Hindlimb muscle (tissue), 1 donor: ENCODE data around the gene BRCA1. TPM values are rescaled to one million over a fixed set of nuclear protein-coding genes. Genes with fewer than 3 reads are reported as not detected.
A peak's percentile ranks its signal among the peaks of the same experiment; 100 is the strongest.
"Not testable (repeated sequence)": the region's sequence is repeated elsewhere in the genome, so short reads cannot be mapped to it uniquely, and the experiment has no call there.

Experiments
- DNase-seq: peaks from one replicate; pipeline ENCODE4 v3.0.0-alpha.2; 2013
- polyA plus RNA-seq: library from polyadenylated mRNA; unstranded; fragments of 120-200 nt; gene quantifications from one replicate; pipeline ENCODE4 v1.2.1, GENCODE V29; 2013; ENCODE audit not compliant: insufficient read length

Gene BRCA1
- polyA plus RNA-seq, 1 donor = 9.6 TPM

DNA sequence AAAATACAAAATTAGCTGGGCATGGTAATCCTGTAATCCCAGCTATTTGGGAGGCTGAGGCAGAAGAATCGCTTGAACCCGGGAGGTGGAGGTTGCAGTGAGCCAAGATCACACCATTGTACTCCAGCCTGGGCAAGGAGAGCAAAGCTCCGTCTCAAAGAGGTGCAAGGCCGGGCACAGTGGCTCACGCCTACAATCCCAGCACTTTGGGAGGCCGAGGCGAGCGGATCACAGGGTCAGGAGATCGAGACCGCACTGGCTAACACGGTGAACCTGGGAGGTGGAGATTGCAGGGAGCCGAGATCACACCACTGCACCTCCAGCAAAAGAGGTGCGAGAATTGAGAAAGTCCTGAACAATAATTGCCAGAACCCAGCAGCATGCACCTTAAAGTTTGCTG, 124.3 kb downstream of the BRCA1 start:
- DNase-seq = not testable (repeated sequence)

DNA sequence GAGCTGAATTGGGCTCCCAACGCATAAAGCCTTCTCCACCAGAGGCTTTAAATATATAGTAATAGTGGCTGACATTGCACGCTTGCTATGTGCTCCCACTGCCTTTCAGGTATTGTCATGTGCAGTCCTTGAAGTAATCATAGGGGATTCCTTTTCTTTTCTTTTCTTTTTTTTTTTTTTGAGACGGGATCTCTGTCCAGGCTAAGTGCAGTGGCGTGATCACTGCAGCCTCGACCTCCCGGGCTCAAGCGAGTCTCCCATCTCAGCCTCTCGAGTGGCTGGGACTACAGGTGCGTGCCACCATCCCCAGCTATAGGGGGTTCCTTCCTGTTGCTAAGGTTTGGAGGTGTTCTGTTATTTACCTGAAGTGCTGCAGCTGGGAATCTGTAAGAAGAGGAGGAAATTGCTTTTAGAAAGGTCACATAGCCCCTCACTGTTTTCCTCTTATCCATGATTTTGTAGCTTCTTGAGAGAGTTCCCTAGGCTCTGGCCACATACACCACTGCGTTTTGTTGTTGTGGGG, 126.1 kb downstream of the BRCA1 start:
- DNase-seq = no peak

DNA sequence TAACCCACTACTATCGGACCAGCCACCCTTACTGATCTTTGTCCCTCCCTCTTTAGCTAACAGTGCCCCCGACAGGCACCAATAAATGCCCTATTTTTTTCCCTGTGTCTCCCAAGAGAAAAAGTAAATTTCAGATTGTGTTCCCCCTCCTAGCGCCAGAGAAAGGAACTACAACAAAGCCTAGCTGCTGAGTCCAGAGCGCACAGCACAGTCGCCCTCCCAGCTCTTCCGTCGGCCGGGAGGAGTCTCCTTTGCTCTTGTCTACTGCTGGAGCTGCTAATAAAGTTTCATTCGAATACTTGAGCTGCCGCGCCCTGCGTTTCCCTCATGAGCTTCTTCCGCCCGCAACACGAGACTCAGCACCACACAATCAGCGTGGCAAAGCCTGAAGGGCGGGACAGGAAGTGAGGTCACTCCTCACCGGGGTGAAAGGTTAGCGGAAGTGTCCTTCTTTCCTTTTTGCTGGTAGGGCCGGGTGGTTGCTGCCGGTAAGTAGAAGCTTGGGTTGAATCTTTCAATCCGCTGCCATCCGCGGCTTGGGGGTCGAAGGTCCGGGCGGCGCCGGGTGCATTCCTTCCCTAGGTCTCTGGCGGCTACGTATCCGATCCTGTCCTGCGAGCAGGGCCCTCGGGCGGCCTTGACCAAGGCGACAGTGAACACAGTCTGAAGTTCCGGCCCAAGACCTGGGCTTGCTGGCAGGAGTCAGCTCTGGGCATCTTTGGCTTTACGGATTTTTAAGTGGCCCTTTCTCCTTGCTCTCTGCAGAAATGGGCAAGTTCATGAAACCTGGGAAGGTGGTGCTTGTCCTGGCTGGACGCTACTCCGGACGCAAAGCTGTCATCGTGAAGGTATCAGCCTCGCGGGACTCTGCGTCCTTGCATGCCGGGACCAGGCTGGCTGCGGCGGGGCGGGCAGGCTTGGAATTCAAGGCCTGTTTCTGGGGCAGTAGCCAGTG, 126.9 kb downstream of the BRCA1 start, which contains the start of gene RPL27:
Gene RPL27, plus strand, starts transcription at position 436 of the 955 bp plus-strand sequence. Its CDS starts 332 bp downstream, at position 768.
- peak; percentile 99 for DNase-seq

DNA sequence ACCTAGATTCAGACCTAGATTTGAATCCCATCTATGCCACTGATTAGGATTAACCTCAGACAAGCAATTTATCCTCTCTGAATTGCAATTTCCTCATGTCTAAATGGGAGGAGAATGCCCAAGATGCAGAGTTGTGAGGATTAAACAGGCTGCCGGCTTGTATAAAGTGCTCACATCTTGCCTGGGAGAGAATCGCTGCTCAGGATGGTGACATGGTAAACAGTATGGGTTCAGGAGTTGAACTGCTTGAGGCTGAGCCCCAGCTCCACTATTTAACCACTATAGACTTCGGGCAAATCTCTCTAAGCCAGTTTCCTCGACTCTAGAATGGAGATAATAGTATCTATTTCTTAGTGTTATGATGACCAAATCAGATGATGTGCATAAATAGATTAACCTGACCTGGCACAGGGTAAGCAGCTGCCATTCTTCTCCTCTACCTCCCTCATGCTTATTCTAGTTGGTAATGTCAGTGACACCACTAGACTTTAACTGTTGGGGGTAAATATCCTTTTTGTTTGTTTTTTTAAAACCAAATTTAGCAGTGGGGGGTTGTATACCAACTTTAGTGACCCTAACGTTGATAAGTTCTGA, 127.7 kb downstream of the BRCA1 start:
- no peak for DNase-seq

Other genes with a start within 250 kb of the BRCA1 start
- not detected for gene G6PC1, start 224.6 kb downstream of the BRCA1 start, polyA plus RNA-seq
- 56.9 TPM for gene AARSD1, start 160.9 kb downstream of the BRCA1 start, polyA plus RNA-seq
- gene PTGES3L, start 145.3 kb downstream of the BRCA1 start, polyA plus RNA-seq = 69.1 TPM
- 9.6 TPM for gene RUNDC1, start 144.8 kb downstream of the BRCA1 start, polyA plus RNA-seq
- gene RPL27, start 126.9 kb downstream of the BRCA1 start, polyA plus RNA-seq = 2,367 TPM
- gene IFI35, start 118.6 kb downstream of the BRCA1 start, polyA plus RNA-seq = 7.2 TPM
- gene VAT1, start 103.0 kb downstream of the BRCA1 start, polyA plus RNA-seq = 68.5 TPM
- 0.45 TPM for gene RND2, start 100.1 kb downstream of the BRCA1 start, polyA plus RNA-seq
- gene NBR1, start 45.9 kb upstream of the BRCA1 start, polyA plus RNA-seq = 59.3 TPM
- gene TMEM106A, start 86.5 kb upstream of the BRCA1 start, polyA plus RNA-seq = 9.5 TPM
- gene CCDC200, start 103.3 kb upstream of the BRCA1 start, polyA plus RNA-seq = 11.2 TPM
- 2.1 TPM for gene RNU2-1, start 108.6 kb upstream of the BRCA1 start, polyA plus RNA-seq